Measurements from ENCODE around the gene LRRC73. TPM values are rescaled to one million over a fixed set of nuclear protein-coding genes. Genes with fewer than 3 reads are reported as not detected.

The LRRC73 gene
- total and polyA plus RNA-seq, 4 donors = 0.87 to 4.8 (median 1.9) TPM

DNA sequence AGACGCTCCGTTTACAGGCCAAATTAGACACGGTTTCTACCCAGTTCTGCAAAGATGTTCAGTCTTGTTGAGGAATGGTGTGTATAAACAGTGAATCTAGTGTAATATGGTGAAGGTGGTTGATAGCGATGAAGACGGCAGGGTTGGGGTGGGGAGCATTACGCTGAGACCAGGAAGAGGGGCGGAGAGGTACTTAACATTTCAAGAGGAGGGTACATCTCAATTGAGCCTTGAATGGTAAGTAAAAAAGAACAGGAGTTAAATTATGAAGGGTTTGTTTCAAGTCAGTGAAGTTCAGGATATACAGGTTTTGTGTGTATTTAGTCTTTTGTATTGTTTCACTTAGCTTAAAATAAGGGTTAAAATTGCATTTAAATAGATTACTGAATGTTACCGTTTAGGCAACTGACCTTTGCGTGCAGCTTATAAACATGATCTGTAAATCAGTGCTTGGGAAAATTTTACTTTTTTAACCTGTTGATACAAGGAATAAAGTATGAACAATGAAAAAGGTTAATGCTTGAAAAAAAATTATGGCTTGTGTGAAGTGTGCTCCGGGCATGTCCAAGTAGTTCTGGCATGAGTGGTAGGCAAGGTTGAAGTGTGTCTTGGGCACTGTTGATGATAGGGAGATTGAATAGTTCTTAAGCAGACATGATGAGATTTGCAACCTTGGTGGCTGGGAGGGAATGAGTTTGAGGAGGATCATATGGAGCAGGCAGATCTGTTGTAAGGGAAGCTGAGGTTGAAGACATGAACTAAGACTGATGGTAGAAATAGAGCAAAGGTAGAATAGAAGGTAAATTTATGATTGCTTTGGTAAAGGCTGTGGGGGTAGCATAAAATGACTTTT is 7.6 kb upstream of the LRRC73 start:
- TF ChIP-seq, protein P1, sequence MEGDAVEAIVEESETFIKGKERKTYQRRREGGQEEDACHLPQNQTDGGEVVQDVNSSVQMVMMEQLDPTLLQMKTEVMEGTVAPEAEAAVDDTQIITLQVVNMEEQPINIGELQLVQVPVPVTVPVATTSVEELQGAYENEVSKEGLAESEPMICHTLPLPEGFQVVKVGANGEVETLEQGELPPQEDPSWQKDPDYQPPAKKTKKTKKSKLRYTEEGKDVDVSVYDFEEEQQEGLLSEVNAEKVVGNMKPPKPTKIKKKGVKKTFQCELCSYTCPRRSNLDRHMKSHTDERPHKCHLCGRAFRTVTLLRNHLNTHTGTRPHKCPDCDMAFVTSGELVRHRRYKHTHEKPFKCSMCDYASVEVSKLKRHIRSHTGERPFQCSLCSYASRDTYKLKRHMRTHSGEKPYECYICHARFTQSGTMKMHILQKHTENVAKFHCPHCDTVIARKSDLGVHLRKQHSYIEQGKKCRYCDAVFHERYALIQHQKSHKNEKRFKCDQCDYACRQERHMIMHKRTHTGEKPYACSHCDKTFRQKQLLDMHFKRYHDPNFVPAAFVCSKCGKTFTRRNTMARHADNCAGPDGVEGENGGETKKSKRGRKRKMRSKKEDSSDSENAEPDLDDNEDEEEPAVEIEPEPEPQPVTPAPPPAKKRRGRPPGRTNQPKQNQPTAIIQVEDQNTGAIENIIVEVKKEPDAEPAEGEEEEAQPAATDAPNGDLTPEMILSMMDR (IDR thresholded peaks at IDR 0.05; ENCODE audit: control extremely low read depth, extremely low read depth) = no peak
- peak overlapping the region; percentile 70 to 72 for H3K9ac ChIP-seq (ENCODE audit: insufficient read depth in 1 of 2, low read length in 2 of 2)
- peak overlapping the region; percentile 88 for H3K4me3 ChIP-seq
- no peaks in the 10 kb centered on the region for H3K27me3 ChIP-seq (ENCODE audit: control insufficient read depth in 3 of 3, insufficient read depth in 3 of 3, low read length in 2 of 3)
- 4 to 7% methylated on average over 10 of the region's 10 CpGs for WGBS, 2 donors
- H3K4me1 ChIP-seq (ENCODE audit: control insufficient read depth in 5 of 5, insufficient read depth in 5 of 5, low read length in 5 of 5) = peaks cover 7 to 29% (median 13%) of the 10 kb centered on the region in 5 donors
- no peaks in the 10 kb centered on the region for H3K9me3 ChIP-seq (ENCODE audit: control insufficient read depth in 4 of 4, insufficient read depth in 3 of 4, low read length in 3 of 4)
- peaks cover 26 to 49% (median 43%) of the 10 kb centered on the region in 4 donors for H3K36me3 ChIP-seq (ENCODE audit: control insufficient read depth in 4 of 4, insufficient read depth in 4 of 4, low read length in 4 of 4)
- DNase-seq = no peak
- H3K27ac ChIP-seq (ENCODE audit: low read depth in 1 of 2, low read length in 1 of 2) = peak overlapping the region in 1 of 2 donors; percentile 76
- ATAC-seq (ENCODE audit: insufficient read depth, low FRiP score) = no peak

DNA sequence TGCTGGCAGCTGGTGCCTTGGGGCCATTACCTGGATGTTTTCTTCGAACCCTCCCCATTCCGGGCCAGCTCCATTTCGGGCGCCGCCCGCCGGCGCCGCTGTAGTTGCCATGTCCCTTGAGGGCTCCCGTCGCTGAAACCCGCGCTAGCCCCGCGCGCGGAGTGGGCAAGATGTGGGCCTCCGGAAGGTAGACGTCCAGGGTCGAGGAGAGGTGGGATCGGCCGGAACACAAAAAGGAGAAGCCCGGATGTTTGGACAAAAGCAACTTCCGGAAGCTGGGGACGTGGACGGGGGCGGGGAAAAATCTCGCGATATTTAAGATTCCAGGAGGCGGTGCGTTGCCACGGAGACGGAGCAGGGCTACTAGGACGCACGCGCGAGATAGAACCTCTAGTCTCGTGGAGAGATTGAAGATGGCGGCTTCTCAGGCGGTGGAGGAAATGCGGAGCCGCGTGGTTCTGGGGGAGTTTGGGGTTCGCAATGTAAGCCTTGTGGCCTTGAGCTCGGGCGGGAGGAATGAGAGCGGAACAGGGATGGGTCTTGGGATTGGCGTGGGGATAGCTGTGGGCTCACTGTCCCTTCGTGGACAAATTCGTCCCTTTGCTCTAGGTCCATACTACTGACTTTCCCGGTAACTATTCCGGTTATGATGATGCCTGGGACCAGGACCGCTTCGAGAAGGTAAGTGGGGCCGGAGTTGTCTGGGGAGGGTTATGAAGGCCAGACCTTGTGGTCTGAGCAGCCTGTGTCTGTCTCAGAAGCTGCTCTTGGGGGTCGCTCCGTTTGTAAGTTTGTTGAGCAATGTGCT is 6.8 kb upstream of the LRRC73 start, which contains the start of the genes POLR1C and YIPF3:
TSS of gene POLR1C (plus strand) at position 393 of the 808 bp plus-strand sequence. CDS start at position 414, 21 bp downstream.
TSS of gene YIPF3 (minus strand) at position 230 of the 808 bp plus-strand sequence. CDS start at position 111, 119 bp downstream.
- Histone ChIP-seq H3K9me3 (ENCODE audit: control insufficient read depth in 4 of 4, insufficient read depth in 3 of 4, low read length in 3 of 4) (no peaks in the 10 kb centered on the region), H3K27me3 (ENCODE audit: control insufficient read depth in 3 of 3, insufficient read depth in 3 of 3, low read length in 2 of 3) (no peaks in the 10 kb centered on the region), H3K4me3 (peak within 1 kb of the TSS; percentile 88), H3K36me3 (ENCODE audit: control insufficient read depth in 4 of 4, insufficient read depth in 4 of 4, low read length in 4 of 4) (peaks cover 19 to 52% (median 43%) of the 10 kb centered on the region in 4 donors), H3K4me1 (ENCODE audit: control insufficient read depth in 5 of 5, insufficient read depth in 5 of 5, low read length in 5 of 5) (peaks cover 9 to 29% (median 13%) of the 10 kb centered on the region in 5 donors), H3K27ac (ENCODE audit: low read depth in 1 of 2, low read length in 1 of 2) (peak within 1 kb of the TSS; percentile 85 to 88), H3K9ac (ENCODE audit: insufficient read depth in 1 of 2, low read length in 2 of 2) (peak within 1 kb of the TSS; percentile 87 to 98)
- ATAC-seq (ENCODE audit: insufficient read depth, low FRiP score) (peak; percentile 89), DNase-seq (peak; percentile 98 to 99 (median 99))
- 0 to 1% methylated on average over 56 to 57 of the region's 57 CpGs for WGBS, 2 donors
- TF ChIP-seq, protein P1 (IDR thresholded peaks at IDR 0.05; ENCODE audit: control extremely low read depth, extremely low read depth) = no peak

DNA sequence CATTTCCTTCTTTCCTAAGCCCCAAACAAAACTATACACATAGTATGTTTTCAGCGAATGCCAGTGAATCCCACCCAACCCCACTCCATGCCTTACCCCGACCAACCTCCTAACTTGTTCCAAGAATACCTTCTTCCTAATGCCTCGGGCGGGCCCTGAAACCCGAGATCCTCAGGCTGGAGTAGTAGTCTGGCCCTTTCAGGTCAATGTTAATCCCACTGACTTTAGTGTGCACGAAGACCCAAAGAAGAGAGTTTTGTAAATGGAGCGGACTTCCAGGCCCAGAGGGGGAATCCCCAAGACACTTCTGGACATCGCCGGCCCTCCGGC is 6.2 kb upstream of the LRRC73 start:
- Histone ChIP-seq H3K4me3 (peak overlapping the region; percentile 88), H3K9me3 (ENCODE audit: control insufficient read depth in 4 of 4, insufficient read depth in 3 of 4, low read length in 3 of 4) (no peaks in the 10 kb centered on the region), H3K27me3 (ENCODE audit: control insufficient read depth in 3 of 3, insufficient read depth in 3 of 3, low read length in 2 of 3) (no peaks in the 10 kb centered on the region), H3K27ac (ENCODE audit: low read depth in 1 of 2, low read length in 1 of 2) (peak overlapping the region; percentile 85 to 88), H3K4me1 (ENCODE audit: control insufficient read depth in 5 of 5, insufficient read depth in 5 of 5, low read length in 5 of 5) (peaks cover 10 to 29% (median 13%) of the 10 kb centered on the region in 5 donors), H3K36me3 (ENCODE audit: control insufficient read depth in 4 of 4, insufficient read depth in 4 of 4, low read length in 4 of 4) (peaks cover 14 to 52% (median 44%) of the 10 kb centered on the region in 4 donors), H3K9ac (ENCODE audit: insufficient read depth in 1 of 2, low read length in 2 of 2) (peak overlapping the region; percentile 87 to 98)
- DNase-seq (no peak), ATAC-seq (ENCODE audit: insufficient read depth, low FRiP score) (no peak)
- TF ChIP-seq, protein P1 (IDR thresholded peaks at IDR 0.05; ENCODE audit: control extremely low read depth, extremely low read depth) = no peak
- 0 to 1% methylated on average over 10 of the region's 10 CpGs for WGBS, 2 donors

Measured in lung (tissue), 12 donors.